GM19452 (cell line): ENCODE results near the gene OR8B3.

Source experiments
- ATAC-seq: cut with Tn5 transposase; IDR thresholded peaks from one replicate; pipeline ENCODE4 v1.9.1; 2021; ENCODE audit not compliant: unreplicated experiment

The OR8B3 gene

DNA sequence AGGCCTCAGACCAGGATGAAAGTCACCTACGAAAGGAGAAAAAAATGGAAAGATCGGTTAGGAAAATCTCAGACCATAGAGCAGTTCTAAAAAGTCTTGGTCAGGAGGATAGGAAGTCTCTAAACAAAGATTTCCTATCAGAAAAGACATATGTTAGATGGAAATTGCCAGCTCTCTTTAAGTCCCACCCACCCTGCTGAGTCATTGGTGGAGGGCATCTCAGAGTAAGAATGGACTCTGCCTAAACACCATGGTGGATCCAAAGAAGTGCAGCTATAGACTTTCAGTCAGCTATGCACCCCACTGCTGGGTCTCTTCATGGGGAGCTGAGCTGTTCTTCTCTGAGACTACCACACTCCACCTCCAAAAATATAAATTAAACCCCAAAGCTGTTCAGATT, 18.2 kb downstream of the OR8B3 start:
- ATAC-seq = no peak

DNA sequence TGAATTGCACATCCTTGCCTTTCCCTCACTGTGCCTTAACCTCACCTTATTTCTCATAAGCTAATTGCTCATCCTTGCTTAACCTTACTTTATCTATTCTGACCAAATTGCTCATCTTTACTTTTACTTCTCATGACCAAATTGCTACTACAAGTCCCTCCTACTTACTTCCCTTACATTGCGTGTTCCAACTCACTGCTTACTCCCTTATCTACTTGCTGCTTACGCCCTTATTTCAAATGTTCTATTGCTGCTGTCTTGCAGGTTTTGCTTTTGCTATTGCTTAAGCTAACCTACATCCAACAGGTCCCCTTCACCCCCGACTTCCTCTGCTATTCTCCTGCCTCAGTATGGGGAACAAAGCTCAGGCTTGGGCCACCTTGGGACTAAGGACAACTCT, 22.5 kb downstream of the OR8B3 start:
- ATAC-seq = no peak

DNA sequence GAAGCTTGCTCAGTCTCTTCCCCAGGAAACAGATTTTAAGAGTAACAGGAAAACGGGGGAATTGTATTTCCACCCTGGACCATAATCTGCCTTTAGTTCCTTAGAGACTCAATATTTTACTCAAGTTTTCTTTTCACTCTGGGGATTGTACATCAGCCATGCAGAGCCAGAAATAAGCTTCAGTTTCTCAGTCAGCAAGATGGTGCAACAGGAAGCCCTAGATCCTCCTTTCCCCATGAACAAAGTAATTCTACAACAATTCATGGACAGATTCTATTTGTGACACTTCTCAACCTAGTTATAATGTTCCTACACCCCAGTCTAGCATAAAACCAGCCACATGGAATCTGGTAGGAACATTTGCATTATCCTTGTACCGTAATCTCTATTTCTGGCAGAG, 39.3 kb downstream of the OR8B3 start:
- no peak for ATAC-seq

DNA sequence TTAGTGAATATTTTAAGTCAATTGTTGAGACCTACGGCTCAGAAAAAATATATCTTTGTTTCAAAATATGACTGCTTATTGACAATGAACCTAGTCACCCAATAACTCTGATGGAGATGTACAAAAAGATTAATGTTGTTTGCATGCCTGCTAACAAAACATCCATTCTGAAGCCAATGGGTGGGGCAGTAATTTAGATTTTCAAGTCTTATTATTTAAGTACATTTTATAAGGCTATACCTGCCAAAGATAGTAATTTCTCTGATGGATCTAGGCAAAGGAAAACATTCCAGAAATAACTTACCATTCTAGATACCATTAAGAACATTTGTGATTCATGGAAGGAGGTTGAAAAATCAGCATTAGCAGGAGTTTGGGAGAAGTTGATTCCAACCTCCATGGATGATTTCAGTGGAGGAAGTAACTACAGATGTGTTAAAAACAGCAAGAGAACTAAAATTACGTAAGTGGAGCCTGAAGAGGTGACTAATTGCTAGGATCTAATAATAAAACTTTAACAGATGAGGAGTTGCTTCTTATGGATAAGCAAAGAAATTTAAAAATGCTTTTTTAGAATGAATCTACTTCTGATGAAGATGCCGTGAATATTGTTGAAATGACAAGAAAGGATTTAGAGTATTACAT, 52.4 kb downstream of the OR8B3 start:
- no peak for ATAC-seq
